ENCODE data around the gene MTMR2.

GRCh38 chr11:95922099-95922498, 1.8 kb downstream of the MTMR2 start:
- TF ChIP-seq GATA2 (IDR thresholded peaks at IDR 0.05; ENCODE audit: low read depth, low read length) (no peak), GATA3 (IDR thresholded peaks at IDR 0.05; ENCODE audit: low read depth, low read length) (no peak)
